Measurements from ENCODE around the gene MLST8.

Gene MLST8

DNA sequence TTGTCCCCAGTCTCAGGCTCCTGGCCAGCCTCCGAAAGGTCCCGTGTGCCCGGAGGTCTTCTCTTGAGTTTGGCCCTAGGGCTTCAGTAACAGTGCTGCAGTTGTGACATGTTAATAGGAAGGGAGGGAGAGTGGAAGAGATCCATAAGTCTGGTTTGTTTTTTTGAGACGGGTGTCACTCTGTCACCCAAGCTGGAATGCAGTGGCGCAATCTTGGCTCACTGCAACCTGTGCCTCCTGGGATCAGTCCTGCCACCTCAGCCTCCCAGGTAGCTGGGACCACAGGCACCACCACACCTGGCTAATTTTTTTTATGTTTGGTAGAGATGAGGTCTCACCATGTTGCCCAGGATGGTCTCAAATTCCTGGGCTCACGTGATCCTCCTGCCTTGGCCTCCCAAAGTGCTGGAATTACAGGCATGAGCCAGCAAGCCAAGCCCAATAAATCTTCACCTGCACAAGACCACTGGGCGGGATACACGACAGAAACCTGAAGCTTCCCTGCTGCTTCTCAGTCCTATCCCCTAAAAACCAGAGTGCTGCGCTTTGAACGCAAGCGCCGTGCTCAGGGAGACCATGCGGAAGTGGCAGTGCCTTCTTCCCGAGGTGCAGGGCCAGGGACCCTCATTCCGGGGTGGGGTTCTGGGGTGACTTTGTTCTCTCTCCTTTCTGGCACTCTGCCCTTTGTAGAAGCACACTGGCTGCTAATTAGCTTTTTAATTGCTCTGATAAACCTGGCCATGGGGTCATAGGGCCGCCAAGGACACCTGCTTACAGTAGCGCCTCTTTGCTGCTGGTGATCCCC lies 38.8 kb upstream of the MLST8 start:
- Histone ChIP-seq H3K27ac (ENCODE audit: extremely low read depth, low read depth, low read length) (no peak overlapping the region), H3K9me3 (ENCODE audit: control insufficient read depth, insufficient read depth, low read depth, low read length) (no peaks in the 10 kb centered on the region), H3K36me3 (ENCODE audit: control insufficient read depth in 2 of 2, insufficient read depth in 1 of 2, low read length in 2 of 2) (peaks cover 0 to 35% of the 10 kb centered on the region in 2 experiments; a peak in 2 of 3 replicates), H3K4me3 (ENCODE audit: low read depth, low read length) (no peak overlapping the region), H3K4me1 (ENCODE audit: control insufficient read depth, insufficient read depth, low read length) (no peaks in the 10 kb centered on the region)
- ChIA-PET CTCF (interaction anchor here (0.6 to 0.8 kb wide), 2 partner anchors 26 to 28 kb away, joined by 5 to 6 read pairs; no protein-coding TSS in a partner anchor), POLR2A (interaction anchor here (2.7 kb wide), 1 partner anchor 11 kb away, joined by 30 read pairs; the partner anchor contains the start of gene TRAF7)
- TF ChIP-seq ZNF76 (tag by site-specific recombination; IDR thresholded peaks at IDR 0.05; ENCODE audit: borderline replicate concordance, low read depth) (no peak), GLIS1 (tag by site-specific recombination; IDR thresholded peaks at IDR 0.05) (peak; percentile 54)

DNA sequence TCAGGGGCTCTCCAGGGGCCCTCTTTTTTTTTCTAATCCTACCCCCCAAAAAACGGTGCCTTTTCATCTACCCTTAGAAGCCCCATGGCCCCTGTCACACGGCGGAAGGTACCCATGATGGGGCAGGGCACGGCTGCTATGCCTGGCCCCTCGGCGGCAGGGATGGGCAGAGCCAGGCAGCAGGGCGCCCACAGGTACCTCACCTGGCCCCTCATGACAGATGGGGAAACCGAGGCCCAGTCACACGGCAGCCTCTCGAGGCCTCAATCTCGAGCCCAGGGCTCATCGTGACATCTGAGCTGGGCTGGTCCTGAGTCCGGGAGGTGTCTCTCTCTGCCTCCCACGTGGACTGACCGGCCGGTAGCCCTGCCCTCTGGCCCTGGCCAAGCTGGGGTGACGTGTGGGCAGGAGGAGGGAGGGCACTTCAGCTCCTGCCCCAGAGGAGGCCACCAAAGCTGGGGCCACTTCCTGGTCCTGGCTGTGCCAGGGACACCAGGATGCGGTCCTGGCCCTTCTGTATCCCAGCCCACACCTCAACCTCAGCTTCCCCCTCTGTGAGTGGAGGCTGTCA lies 38.1 kb upstream of the MLST8 start:
- TF ChIP-seq ZNF530 (tag by site-specific recombination; IDR thresholded peaks at IDR 0.05; ENCODE audit: low read depth) (no peak), ZNF624 (tag by site-specific recombination; IDR thresholded peaks at IDR 0.05) (no peak), IKZF3 (tag by site-specific recombination; IDR thresholded peaks at IDR 0.05) (no peak), ZNF366 (tag by site-specific recombination; conservative IDR thresholded peaks at IDR 0.05) (no peak), GLI4 (tag by site-specific recombination; IDR thresholded peaks at IDR 0.05) (no peak), ZNF426 (tag by site-specific recombination; IDR thresholded peaks at IDR 0.05) (no peak), ZNF529 (tag by site-specific recombination; IDR thresholded peaks at IDR 0.05; ENCODE audit: insufficient replicate concordance) (no peak), ZNF10 (tag by site-specific recombination; IDR thresholded peaks at IDR 0.05) (no peak)
- TF ChIP-seq, protein P1, sequence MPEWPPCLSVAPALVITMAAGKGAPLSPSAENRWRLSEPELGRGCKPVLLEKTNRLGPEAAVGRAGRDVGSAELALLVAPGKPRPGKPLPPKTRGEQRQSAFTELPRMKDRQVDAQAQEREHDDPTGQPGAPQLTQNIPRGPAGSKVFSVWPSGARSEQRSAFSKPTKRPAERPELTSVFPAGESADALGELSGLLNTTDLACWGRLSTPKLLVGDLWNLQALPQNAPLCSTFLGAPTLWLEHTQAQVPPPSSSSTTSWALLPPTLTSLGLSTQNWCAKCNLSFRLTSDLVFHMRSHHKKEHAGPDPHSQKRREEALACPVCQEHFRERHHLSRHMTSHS (tag by site-specific recombination; IDR thresholded peaks at IDR 0.05), result no peak
- TF ChIP-seq, protein P2, sequence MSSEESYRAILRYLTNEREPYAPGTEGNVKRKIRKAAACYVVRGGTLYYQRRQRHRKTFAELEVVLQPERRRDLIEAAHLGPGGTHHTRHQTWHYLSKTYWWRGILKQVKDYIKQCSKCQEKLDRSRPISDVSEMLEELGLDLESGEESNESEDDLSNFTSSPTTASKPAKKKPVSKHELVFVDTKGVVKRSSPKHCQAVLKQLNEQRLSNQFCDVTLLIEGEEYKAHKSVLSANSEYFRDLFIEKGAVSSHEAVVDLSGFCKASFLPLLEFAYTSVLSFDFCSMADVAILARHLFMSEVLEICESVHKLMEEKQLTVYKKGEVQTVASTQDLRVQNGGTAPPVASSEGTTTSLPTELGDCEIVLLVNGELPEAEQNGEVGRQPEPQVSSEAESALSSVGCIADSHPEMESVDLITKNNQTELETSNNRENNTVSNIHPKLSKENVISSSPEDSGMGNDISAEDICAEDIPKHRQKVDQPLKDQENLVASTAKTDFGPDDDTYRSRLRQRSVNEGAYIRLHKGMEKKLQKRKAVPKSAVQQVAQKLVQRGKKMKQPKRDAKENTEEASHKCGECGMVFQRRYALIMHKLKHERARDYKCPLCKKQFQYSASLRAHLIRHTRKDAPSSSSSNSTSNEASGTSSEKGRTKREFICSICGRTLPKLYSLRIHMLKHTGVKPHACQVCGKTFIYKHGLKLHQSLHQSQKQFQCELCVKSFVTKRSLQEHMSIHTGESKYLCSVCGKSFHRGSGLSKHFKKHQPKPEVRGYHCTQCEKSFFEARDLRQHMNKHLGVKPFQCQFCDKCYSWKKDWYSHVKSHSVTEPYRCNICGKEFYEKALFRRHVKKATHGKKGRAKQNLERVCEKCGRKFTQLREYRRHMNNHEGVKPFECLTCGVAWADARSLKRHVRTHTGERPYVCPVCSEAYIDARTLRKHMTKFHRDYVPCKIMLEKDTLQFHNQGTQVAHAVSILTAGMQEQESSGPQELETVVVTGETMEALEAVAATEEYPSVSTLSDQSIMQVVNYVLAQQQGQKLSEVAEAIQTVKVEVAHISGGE (tag by site-specific recombination; conservative IDR thresholded peaks at IDR 0.05; ENCODE audit: low read depth), result no peak
- TF ChIP-seq, protein P3, sequence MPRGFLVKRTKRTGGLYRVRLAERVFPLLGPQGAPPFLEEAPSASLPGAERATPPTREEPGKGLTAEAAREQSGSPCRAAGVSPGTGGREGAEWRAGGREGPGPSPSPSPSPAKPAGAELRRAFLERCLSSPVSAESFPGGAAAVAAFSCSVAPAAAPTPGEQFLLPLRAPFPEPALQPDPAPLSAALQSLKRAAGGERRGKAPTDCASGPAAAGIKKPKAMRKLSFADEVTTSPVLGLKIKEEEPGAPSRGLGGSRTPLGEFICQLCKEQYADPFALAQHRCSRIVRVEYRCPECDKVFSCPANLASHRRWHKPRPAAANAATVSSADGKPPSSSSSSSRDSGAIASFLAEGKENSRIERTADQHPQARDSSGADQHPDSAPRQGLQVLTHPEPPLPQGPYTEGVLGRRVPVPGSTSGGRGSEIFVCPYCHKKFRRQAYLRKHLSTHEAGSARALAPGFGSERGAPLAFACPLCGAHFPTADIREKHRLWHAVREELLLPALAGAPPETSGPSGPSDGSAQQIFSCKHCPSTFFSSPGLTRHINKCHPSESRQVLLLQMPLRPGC (tag by site-specific recombination; IDR thresholded peaks at IDR 0.05), result no peak
- H3K4me1 ChIP-seq (ENCODE audit: control insufficient read depth, insufficient read depth, low read length), result no peaks in the 10 kb centered on the region
- H3K4me3 ChIP-seq (ENCODE audit: low read depth, low read length), result no peak overlapping the region
- ChIA-PET POLR2A (interaction anchor here (2.7 kb wide), 1 partner anchor 12 kb away, joined by 30 read pairs; the partner anchor contains the start of gene TRAF7), CTCF (no interaction called here)
- peaks cover 0 to 42% of the 10 kb centered on the region in 2 experiments; a peak in 2 of 3 replicates for H3K36me3 ChIP-seq (ENCODE audit: control insufficient read depth in 2 of 2, insufficient read depth in 1 of 2, low read length in 2 of 2)
- no peak overlapping the region for H3K27ac ChIP-seq (ENCODE audit: extremely low read depth, low read depth, low read length)
- H3K9me3 ChIP-seq (ENCODE audit: control insufficient read depth, insufficient read depth, low read depth, low read length), result no peaks in the 10 kb centered on the region

DNA sequence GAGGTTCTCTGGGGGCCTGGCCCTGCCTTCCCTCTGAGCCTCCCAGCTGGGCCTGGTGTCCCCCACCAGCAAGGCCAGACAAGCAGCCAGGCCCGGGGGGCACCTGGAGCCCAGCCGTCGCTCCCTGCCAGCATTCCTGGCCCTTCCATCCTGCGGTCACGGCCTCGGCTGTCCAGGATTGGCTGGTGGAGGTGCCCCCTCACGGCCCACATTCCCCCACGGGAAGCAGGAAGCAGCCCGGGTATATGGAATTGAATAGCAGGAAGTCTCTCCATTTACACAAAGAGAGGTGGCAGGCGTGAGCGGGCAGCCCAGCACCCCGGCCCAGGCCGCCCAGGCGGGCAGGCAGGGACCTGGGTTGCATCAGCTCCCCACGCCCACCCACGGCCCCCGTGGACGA lies 35.2 kb upstream of the MLST8 start:
- peak; percentile 47; the same call in 1 of the 2 replicates for TF ChIP-seq ZIC2 (tag by site-specific recombination; IDR thresholded peaks at IDR 0.05)
- TF ChIP-seq ZNF366 (tag by site-specific recombination; conservative IDR thresholded peaks at IDR 0.05), result no peak
- Histone ChIP-seq H3K27ac (ENCODE audit: extremely low read depth, low read depth, low read length) (no peak overlapping the region), H3K4me1 (ENCODE audit: control insufficient read depth, insufficient read depth, low read length) (no peaks in the 10 kb centered on the region), H3K9me3 (ENCODE audit: control insufficient read depth, insufficient read depth, low read depth, low read length) (no peaks in the 10 kb centered on the region), H3K4me3 (ENCODE audit: low read depth, low read length) (no peak overlapping the region), H3K36me3 (ENCODE audit: control insufficient read depth in 2 of 2, insufficient read depth in 1 of 2, low read length in 2 of 2) (peaks cover 0 to 63% of the 10 kb centered on the region in 2 experiments; a peak in 2 of 3 replicates)
- ChIA-PET POLR2A (interaction anchor here (3.2 kb wide), 1 partner anchor 15 kb away, joined by 18 read pairs; the partner anchor contains the start of gene TRAF7), CTCF (interaction anchor here (0.6 to 1.0 kb wide), 2 partner anchors 9 to 12 kb away, joined by 3 read pairs; no protein-coding TSS in a partner anchor)

Measured in HEK293 (cell line).